GM18951 (cell line): Measurements from ENCODE around the gene GABARAPL1.

Experiments used
- POLR2A ChIP-seq: IDR thresholded peaks from 4 replicates; pipeline ENCODE4 v1.6.1; 2011; ENCODE audit warnings: mild to moderate bottlenecking; ENCODE audit not compliant: insufficient read length, insufficient read depth; ENCODE audit errors: extremely low read depth
- in situ Hi-C: fragments of 300-500 bp; cut with MboI; formaldehyde crosslinking; loops from one replicate; pipeline ENCODE4 v1.12.0; 2022; ENCODE audit warnings: low sequenced_read_pairs, mixed read lengths, inconsistent platforms; ENCODE audit not compliant: unreplicated experiment

GABARAPL1 gene

GRCh38 chr12:10249690-10250455 is 37.2 kb downstream of the GABARAPL1 start:
- in situ Hi-C loops: loop anchor here (25.0 kb wide), 1 partner anchor 512 kb away; no protein-coding TSS in a partner anchor
- TF ChIP-seq POLR2A: no peak

GRCh38 chr12:10251669-10252068 is 39.0 kb downstream of the GABARAPL1 start:
- in situ Hi-C loops: no loop called here
- no peak for TF ChIP-seq POLR2A

DNA sequence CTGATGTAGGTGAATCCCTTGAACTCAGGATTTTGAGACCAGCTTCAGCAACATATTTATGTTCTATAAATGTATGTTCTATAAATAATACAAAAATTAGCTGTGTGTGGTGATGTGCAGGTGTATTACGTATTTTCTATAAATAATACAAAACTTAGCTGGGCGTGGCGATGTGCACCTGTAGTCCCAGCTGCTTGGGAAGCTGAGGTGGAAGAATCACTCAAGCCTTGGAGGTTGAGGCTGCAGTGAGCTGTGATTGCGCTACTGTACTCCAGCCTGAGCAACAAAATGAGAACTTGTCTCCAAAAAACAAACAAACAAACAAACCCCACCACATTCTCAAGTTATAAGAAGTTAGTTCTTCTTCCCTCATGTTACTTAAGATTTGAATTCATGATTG is 39.5 kb downstream of the GABARAPL1 start:
- TF ChIP-seq POLR2A: no peak
- in situ Hi-C loops: no loop called here

DNA sequence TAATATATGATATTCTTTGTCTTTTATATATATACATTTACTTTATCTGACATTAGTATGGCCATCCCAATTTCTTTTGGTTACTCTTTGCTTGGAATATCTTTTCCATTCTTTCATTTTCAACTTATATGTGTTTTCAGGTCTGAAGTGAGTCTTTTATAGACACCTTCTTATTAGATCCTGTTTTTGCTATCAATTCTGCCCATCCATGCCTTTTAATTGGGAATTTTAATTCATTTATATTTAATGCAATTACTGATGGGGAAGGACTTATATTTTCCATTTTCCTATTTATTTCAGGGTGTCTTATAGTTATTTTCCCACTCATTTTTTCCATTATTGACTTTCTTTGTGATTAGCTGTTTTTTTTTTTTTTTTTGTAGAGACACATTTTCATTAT is 43.4 kb downstream of the GABARAPL1 start:
- TF ChIP-seq POLR2A: no peak

DNA sequence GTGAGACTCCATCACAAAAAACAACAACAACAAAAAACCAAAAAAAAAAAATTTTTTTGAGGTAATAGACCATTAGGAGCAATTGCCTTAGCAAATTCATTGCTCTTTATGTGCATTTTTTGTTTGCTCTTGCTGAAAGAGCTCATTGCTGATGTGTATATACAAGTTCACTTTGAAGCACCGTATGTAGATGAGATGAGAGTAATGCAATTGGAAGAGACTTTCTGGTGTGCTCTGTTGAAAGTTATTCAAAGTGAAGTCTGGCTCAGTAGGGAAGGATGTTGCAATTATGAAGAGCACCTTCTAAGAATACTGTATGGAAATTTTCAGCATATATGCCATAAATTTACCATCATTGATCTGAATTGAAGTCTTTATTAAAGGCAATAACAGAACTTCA is 48.2 kb downstream of the GABARAPL1 start:
- in situ Hi-C loops: no loop called here
- no peak for TF ChIP-seq POLR2A

More for the DNA sequence above, 43.4 kb downstream of the GABARAPL1 start:
- in situ Hi-C loops: no loop called here

DNA sequence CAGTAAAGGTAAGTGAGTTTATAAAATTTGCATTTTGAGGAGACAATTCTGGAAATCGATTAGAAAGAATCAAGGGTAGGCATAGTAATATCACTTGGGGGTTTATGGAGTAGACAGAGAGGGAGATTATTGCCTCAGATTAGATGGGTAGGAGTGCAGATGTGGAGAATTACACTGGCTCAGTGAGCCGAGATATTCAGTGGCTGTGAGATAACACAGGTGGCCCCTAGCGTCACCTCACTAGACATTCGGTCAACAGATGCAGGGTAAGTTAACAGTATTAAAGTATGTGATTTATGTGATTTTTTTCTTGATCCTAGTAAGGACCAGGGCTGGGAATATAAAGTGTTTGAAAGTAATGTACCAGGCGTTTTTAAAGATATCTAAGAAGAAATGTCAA is 55.4 kb downstream of the GABARAPL1 start:
- in situ Hi-C loops: no loop called here

DNA sequence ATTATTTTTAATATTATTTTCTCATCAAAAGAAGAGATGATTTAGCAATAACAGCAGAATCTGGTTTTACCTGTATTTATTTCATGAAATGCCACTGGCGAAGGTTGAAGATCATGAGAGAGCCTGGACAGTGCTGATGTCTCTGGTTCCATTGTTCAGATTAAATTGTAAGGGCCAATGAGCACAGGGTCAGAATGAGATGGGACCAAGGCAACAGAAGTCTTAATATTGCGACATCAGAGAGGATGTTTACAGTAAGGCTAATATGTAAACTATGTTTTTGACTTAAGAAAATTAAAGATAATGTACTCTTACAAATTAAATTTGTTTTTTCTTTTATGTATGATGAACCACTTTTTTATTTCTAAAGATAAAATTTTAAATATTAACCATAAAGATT is 59.8 kb downstream of the GABARAPL1 start:
- in situ Hi-C loops: no loop called here
- no peak for TF ChIP-seq POLR2A

More for the DNA sequence above, 55.4 kb downstream of the GABARAPL1 start:
- no peak for TF ChIP-seq POLR2A
